Measurements from ENCODE around the gene ELMO2. TPM values are rescaled to one million over a fixed set of nuclear protein-coding genes. Genes with fewer than 3 reads are reported as not detected.

ELMO2 gene
- total RNA-seq, 4 donors from 2014 or later, result 24.3 to 78.4 (median 26.4) TPM

GRCh38 chr20:46435146-46435545, 28.7 kb upstream of the ELMO2 start:
- no peak for TF ChIP-seq POLR2A (IDR thresholded peaks at IDR 0.05)
- TF ChIP-seq CTCF (IDR thresholded peaks at IDR 0.05), result no peak
- Histone ChIP-seq H3K27me3 (no peaks in the 10 kb centered on the region), H3K4me3 (no peak overlapping the region), H3K9me3 (no peaks in the 10 kb centered on the region), H3K36me3 (no peaks in the 10 kb centered on the region), H3K27ac (no peak overlapping the region), H3K4me1 (no peaks in the 10 kb centered on the region)
- no peak for DNase-seq

- Histone ChIP-seq H3K4me3 (no peak overlapping the region), H3K9me3 (no peaks in the 10 kb centered on the region), H3K4me1 (no peaks in the 10 kb centered on the region), H3K36me3 (no peaks in the 10 kb centered on the region), H3K27ac (no peak overlapping the region), H3K27me3 (no peaks in the 10 kb centered on the region)
- no peak for DNase-seq
- no peak for TF ChIP-seq CTCF (IDR thresholded peaks at IDR 0.05)
- no peak for TF ChIP-seq POLR2A (IDR thresholded peaks at IDR 0.05)
These were observed 28.2 kb upstream of the ELMO2 start for GRCh38 chr20:46434597-46434996.

GRCh38 chr20:46433051-46433450, 26.6 kb upstream of the ELMO2 start:
- H3K36me3 ChIP-seq, result no peaks in the 10 kb centered on the region
- no peaks in the 10 kb centered on the region for H3K9me3 ChIP-seq
- TF ChIP-seq CTCF (IDR thresholded peaks at IDR 0.05) (no peak), POLR2A (IDR thresholded peaks at IDR 0.05) (no peak)
- H3K27me3 ChIP-seq, result no peaks in the 10 kb centered on the region
- H3K4me3 ChIP-seq, result no peak overlapping the region
- H3K4me1 ChIP-seq, result no peaks in the 10 kb centered on the region
- H3K27ac ChIP-seq, result no peak overlapping the region
- no peak for DNase-seq

GRCh38 chr20:46430921-46431712, 24.7 kb upstream of the ELMO2 start:
- H3K9me3 ChIP-seq, result no peaks in the 10 kb centered on the region
- no peak overlapping the region for H3K27ac ChIP-seq
- no peak overlapping the region for H3K4me3 ChIP-seq
- no peaks in the 10 kb centered on the region for H3K4me1 ChIP-seq
- H3K36me3 ChIP-seq, result no peaks in the 10 kb centered on the region
- no peaks in the 10 kb centered on the region for H3K27me3 ChIP-seq
- TF ChIP-seq POLR2A (IDR thresholded peaks at IDR 0.05) (no peak), CTCF (IDR thresholded peaks at IDR 0.05) (no peak)
- no peak for DNase-seq

- TF ChIP-seq CTCF (IDR thresholded peaks at IDR 0.05) (no peak), POLR2A (IDR thresholded peaks at IDR 0.05) (no peak)
- Histone ChIP-seq H3K4me1 (no peaks in the 10 kb centered on the region), H3K4me3 (no peak overlapping the region), H3K36me3 (no peaks in the 10 kb centered on the region), H3K27ac (no peak overlapping the region), H3K9me3 (no peaks in the 10 kb centered on the region), H3K27me3 (no peaks in the 10 kb centered on the region)
- no peak for DNase-seq
These were observed 21.0 kb upstream of the ELMO2 start for GRCh38 chr20:46427384-46427783.
